ENCODE results near the gene PLK3.
"Not testable (repeated sequence)": the region's sequence is repeated elsewhere in the genome, so short reads cannot be mapped to it uniquely, and the experiment has no call there.

The PLK3 gene

GRCh38 chr1:44810101-44810761 lies 10.1 kb downstream of the PLK3 start:
- no peak for FAIRE-seq

- not testable (repeated sequence) for FAIRE-seq
Measured at GRCh38 chr1:44810762-44811105, 10.6 kb downstream of the PLK3 start.

- FAIRE-seq: no peak
Measured at GRCh38 chr1:44811234-44811633, 11.1 kb downstream of the PLK3 start.

- no peak for FAIRE-seq
Measured at GRCh38 chr1:44812822-44813543, 12.8 kb downstream of the PLK3 start.

GRCh38 chr1:44815926-44816325 lies 15.7 kb downstream of the PLK3 start:
- not testable (repeated sequence) for FAIRE-seq

- FAIRE-seq: no peak
Measured at GRCh38 chr1:44817307-44817706, 17.1 kb downstream of the PLK3 start.

- no peak for FAIRE-seq
Measured at GRCh38 chr1:44817771-44818495, 17.8 kb downstream of the PLK3 start.

GRCh38 chr1:44819196-44819607 lies 19.0 kb downstream of the PLK3 start:
- FAIRE-seq: no peak

GRCh38 chr1:44819608-44820327 lies 19.6 kb downstream of the PLK3 start:
- peak; percentile 98 for FAIRE-seq

GRCh38 chr1:44820328-44821239 lies 20.4 kb downstream of the PLK3 start:
- FAIRE-seq: no peak

GRCh38 chr1:44821240-44821715 lies 21.1 kb downstream of the PLK3 start:
- no peak for FAIRE-seq

GRCh38 chr1:44822131-44822701 lies 22.0 kb downstream of the PLK3 start:
- no peak for FAIRE-seq

GRCh38 chr1:44822981-44823451 lies 22.8 kb downstream of the PLK3 start:
- no peak for FAIRE-seq

- not testable (repeated sequence) for FAIRE-seq
Measured at GRCh38 chr1:44824392-44824791, 24.2 kb downstream of the PLK3 start.

- FAIRE-seq: no peak
Measured at GRCh38 chr1:44826375-44827196, 26.4 kb downstream of the PLK3 start.

- FAIRE-seq: no peak
Measured at GRCh38 chr1:44827197-44828002, 27.2 kb downstream of the PLK3 start.

GRCh38 chr1:44828003-44828651 lies 27.9 kb downstream of the PLK3 start:
- no peak for FAIRE-seq

- no peak for FAIRE-seq
Measured at GRCh38 chr1:44828841-44829440, 28.8 kb downstream of the PLK3 start.

Data from G401.6 (cell line).